HG03469 (cell line): Measurements from ENCODE around the gene CHST15.
"Not testable (repeated sequence)": the region's sequence is repeated elsewhere in the genome, so short reads cannot be mapped to it uniquely, and the experiment has no call there.

Experiments
- ATAC-seq: cut with Tn5 transposase; IDR thresholded peaks from one replicate; pipeline ENCODE4 v1.9.1; 2021; ENCODE audit warnings: mild to moderate bottlenecking, moderate library complexity, moderate number of reproducible peaks; ENCODE audit not compliant: unreplicated experiment

Gene CHST15

GRCh38 chr10:124048371-124049290 is 44.8 kb downstream of the CHST15 start:
- no peak for ATAC-seq

GRCh38 chr10:124047427-124048152 is 45.8 kb downstream of the CHST15 start:
- ATAC-seq, result no peak

GRCh38 chr10:124045801-124046355 is 47.5 kb downstream of the CHST15 start:
- ATAC-seq, result no peak

GRCh38 chr10:124045276-124045675 is 48.1 kb downstream of the CHST15 start:
- ATAC-seq, result no peak

- no peak for ATAC-seq
Observed at GRCh38 chr10:124044143-124044862, 49.1 kb downstream of the CHST15 start.

GRCh38 chr10:124043310-124044142 is 49.9 kb downstream of the CHST15 start:
- ATAC-seq, result peak; percentile 83

- ATAC-seq, result no peak
Observed at GRCh38 chr10:124042656-124043309, 50.6 kb downstream of the CHST15 start.

- ATAC-seq, result no peak
Observed at GRCh38 chr10:124041675-124042445, 51.5 kb downstream of the CHST15 start.

GRCh38 chr10:124040451-124041188 is 52.8 kb downstream of the CHST15 start:
- no peak for ATAC-seq

GRCh38 chr10:124039483-124040013 is 53.9 kb downstream of the CHST15 start:
- ATAC-seq, result no peak

GRCh38 chr10:124037784-124038183 is 55.6 kb downstream of the CHST15 start:
- ATAC-seq, result no peak

- no peak for ATAC-seq
Observed at GRCh38 chr10:124037286-124037685, 56.1 kb downstream of the CHST15 start.

- ATAC-seq, result no peak
Observed at GRCh38 chr10:124036746-124037145, 56.7 kb downstream of the CHST15 start.

- peak; percentile 95 for ATAC-seq
Observed at GRCh38 chr10:124035928-124036558, 57.4 kb downstream of the CHST15 start.

GRCh38 chr10:124035306-124035927 is 58.0 kb downstream of the CHST15 start:
- ATAC-seq, result no peak

- not testable (repeated sequence) for ATAC-seq
Observed at GRCh38 chr10:124034576-124035305, 58.7 kb downstream of the CHST15 start.
